Fibroblast of skin of back (primary cell): Measurements from ENCODE around the gene CDIP1. TPM values are rescaled to one million over a fixed set of nuclear protein-coding genes. Genes with fewer than 3 reads are reported as not detected.
A peak's percentile ranks its signal among the peaks of the same experiment; 100 is the strongest.
"Not testable (repeated sequence)": the region's sequence is repeated elsewhere in the genome, so short reads cannot be mapped to it uniquely, and the experiment has no call there.

Experiments
- DNase-seq: peaks from one replicate; pipeline ENCODE4 v3.0.0-alpha.2; 2013
- polyA plus RNA-seq, 2 experiments: library from polyadenylated mRNA; unstranded; fragments of 120-200 nt; gene quantifications; one replicate each; pipeline ENCODE4 v1.2.1, GENCODE V29; 2013; ENCODE audit not compliant: insufficient read length in 2 of 2

CDIP1 gene
- polyA plus RNA-seq (2013, experiment 1 of 2; ENCODE audit: insufficient read length), result 33.7 TPM
- polyA plus RNA-seq (2013, experiment 2 of 2; ENCODE audit: insufficient read length), result 24.4 TPM

- peak; percentile 96 for DNase-seq
Observed at GRCh38 chr16:4538350-4539235, at the start of gene CDIP1. Gene CDIP1 (minus strand): TSS chr16:4538773. CDS start chr16:4514130, 24,643 bp downstream.

GRCh38 chr16:4586291-4586690, 47.7 kb upstream of the CDIP1 start:
- no peak for DNase-seq

- no peak for DNase-seq
Observed at GRCh38 chr16:4583906-4584305, 45.3 kb upstream of the CDIP1 start.

- no peak for DNase-seq
Observed at GRCh38 chr16:4580250-4580649, 41.7 kb upstream of the CDIP1 start.

GRCh38 chr16:4578961-4579530, 40.5 kb upstream of the CDIP1 start:
- no peak for DNase-seq

GRCh38 chr16:4576008-4576407, 37.4 kb upstream of the CDIP1 start:
- DNase-seq, result no peak

GRCh38 chr16:4574919-4575705, 36.5 kb upstream of the CDIP1 start:
- DNase-seq, result no peak

- not testable (repeated sequence) for DNase-seq
Observed at GRCh38 chr16:4573926-4574325, 35.4 kb upstream of the CDIP1 start.

GRCh38 chr16:4572715-4573114, 34.1 kb upstream of the CDIP1 start:
- no peak for DNase-seq

- DNase-seq, result no peak
Observed at GRCh38 chr16:4570688-4571321, 32.2 kb upstream of the CDIP1 start.

GRCh38 chr16:4570086-4570485, 31.5 kb upstream of the CDIP1 start:
- DNase-seq, result no peak

GRCh38 chr16:4566144-4566543, 27.6 kb upstream of the CDIP1 start:
- DNase-seq, result no peak

- no peak for DNase-seq
Observed at GRCh38 chr16:4564661-4565267, 26.2 kb upstream of the CDIP1 start.

- DNase-seq, result no peak
Observed at GRCh38 chr16:4561596-4561995, 23.0 kb upstream of the CDIP1 start.

- DNase-seq, result no peak
Observed at GRCh38 chr16:4557973-4558372, 19.4 kb upstream of the CDIP1 start.

GRCh38 chr16:4556580-4556979, 18.0 kb upstream of the CDIP1 start:
- no peak for DNase-seq

- DNase-seq, result no peak
Observed at GRCh38 chr16:4556112-4556511, 17.5 kb upstream of the CDIP1 start, which contains the start of gene C16orf96. Gene C16orf96 (plus strand): TSS chr16:4556340. CDS start chr16:4556490, 150 bp downstream.

- DNase-seq, result no peak
Observed at GRCh38 chr16:4552541-4552940, 14.0 kb upstream of the CDIP1 start.

GRCh38 chr16:4550591-4550990, 12.0 kb upstream of the CDIP1 start:
- DNase-seq, result no peak

- DNase-seq, result no peak
Observed at GRCh38 chr16:4548124-4548523, 9.6 kb upstream of the CDIP1 start.

GRCh38 chr16:4544473-4544872, 5.9 kb upstream of the CDIP1 start:
- no peak for DNase-seq

GRCh38 chr16:4539716-4540284, 1.2 kb upstream of the CDIP1 start:
- DNase-seq, result no peak
